Caco-2 (cell line): ENCODE measurements around the gene HOXC13. TPM values are rescaled to one million over a fixed set of nuclear protein-coding genes. Genes with fewer than 3 reads are reported as not detected.

Experiments used
- BruUV-seq: library from RNA; stranded (reverse); fragments of 400-500 nt; replicated peaks from 2 replicates; lab custom pipeline; 2021; lab: Mats Ljungman, UMichigan
- CTCF ChIA-PET: fragments of 300-600 bp; sonication (Branson Sonifier 250); formaldehyde crosslinking; loops from one replicate; lab custom pipeline; 2022; ENCODE audit warnings: antibody characterized with exemption; lab: Charles Lee
- POLR2A ChIA-PET: fragments of 300-600 bp; sonication (Branson Sonifier 250); formaldehyde crosslinking; loops from one replicate; lab custom pipeline; 2022; ENCODE audit warnings: antibody characterized with exemption; lab: Charles Lee
- DNase-seq, 2 experiments: peaks; one replicate each; pipeline versions ENCODE4 v3.0.0 to v3.0.0-alpha.2; 2020 to 2022
- H3K27me3 ChIP-seq: replicated peaks from 2 replicates; pipeline ENCODE4 v1.6.0; 2011; ENCODE audit warnings: low read length; ENCODE audit not compliant: control insufficient read depth, insufficient read depth
- H3K36me3 ChIP-seq: 2 replicates; pipeline ENCODE4 v1.5.1; 2011; ENCODE audit warnings: low read length; ENCODE audit not compliant: control insufficient read depth, insufficient read depth
- H3K4me1 ChIP-seq: fragments of 250-450 bp; sonication (Bioruptor Pico); 2 replicates; pipeline ENCODE4 v1.5.1; 2020; ENCODE audit warnings: mild to moderate bottlenecking
- H3K4me3 ChIP-seq: 2 replicates; pipeline ENCODE4 v1.5.1; 2011; ENCODE audit warnings: low read depth, mild to moderate bottlenecking, control low read depth, low read length
- H3K9me3 ChIP-seq: fragments of 250-450 bp; sonication (Bioruptor Pico); 2 replicates; pipeline ENCODE4 v1.5.1; 2020; ENCODE audit warnings: mild to moderate bottlenecking, moderate library complexity
- H3K27ac Mint-ChIP-seq: one replicate; pipeline ENCODE4 v1.8.0; 2022; ENCODE audit warnings: mixed read lengths; ENCODE audit not compliant: unreplicated experiment
- H3K27me3 Mint-ChIP-seq: one replicate; pipeline ENCODE4 v1.8.0; 2022; ENCODE audit warnings: mixed read lengths; ENCODE audit not compliant: insufficient read depth, unreplicated experiment
- H3K36me3 Mint-ChIP-seq: one replicate; pipeline ENCODE4 v1.8.0; 2022; ENCODE audit warnings: mild to moderate bottlenecking, mixed read lengths; ENCODE audit not compliant: insufficient read depth, unreplicated experiment
- H3K4me1 Mint-ChIP-seq: one replicate; pipeline ENCODE4 v1.8.0; 2022; ENCODE audit warnings: low read depth, mixed read lengths; ENCODE audit not compliant: unreplicated experiment
- H3K4me3 Mint-ChIP-seq: one replicate; pipeline ENCODE4 v1.8.0; 2022; ENCODE audit warnings: mild to moderate bottlenecking, moderate library complexity, mixed read lengths; ENCODE audit not compliant: unreplicated experiment
- H3K9me3 Mint-ChIP-seq: one replicate; pipeline ENCODE4 v1.8.0; 2022; ENCODE audit warnings: mixed read lengths; ENCODE audit not compliant: unreplicated experiment
- intact Hi-C: fragments of 100-400 bp; cut with micrococcal nuclease; formaldehyde crosslinking; loops from one replicate; pipeline ENCODE4 v1.10.0; 2022; ENCODE audit not compliant: unreplicated experiment
- total RNA-seq: library from RNA; stranded (reverse); gene quantifications from 2 replicates; pipeline ENCODE4 v1.2.3, GENCODE V29; 2022
- TF ChIP-seq, protein P1 (sequence below), 2 experiments: fragments of 200-600 bp in 1 of 2; IDR thresholded peaks; 1 replicate in 1 of 2; 2 replicates in 1 of 2; pipeline versions ENCODE4 v1.5.1 to v1.8.0; 2011 to 2022; ENCODE audit warnings: antibody characterized with exemption in 1 of 2, control low read depth in 1 of 2, inconsistent platforms in 1 of 2, low read depth in 1 of 2, low read length in 1 of 2, mild to moderate bottlenecking in 1 of 2, moderate library complexity in 1 of 2; ENCODE audit not compliant: insufficient read depth in 1 of 2, severe bottlenecking in 1 of 2, unreplicated experiment in 1 of 2

HOXC13 gene
- total RNA-seq, 1 experiment from 2014 or later = 6.4 TPM

DNA sequence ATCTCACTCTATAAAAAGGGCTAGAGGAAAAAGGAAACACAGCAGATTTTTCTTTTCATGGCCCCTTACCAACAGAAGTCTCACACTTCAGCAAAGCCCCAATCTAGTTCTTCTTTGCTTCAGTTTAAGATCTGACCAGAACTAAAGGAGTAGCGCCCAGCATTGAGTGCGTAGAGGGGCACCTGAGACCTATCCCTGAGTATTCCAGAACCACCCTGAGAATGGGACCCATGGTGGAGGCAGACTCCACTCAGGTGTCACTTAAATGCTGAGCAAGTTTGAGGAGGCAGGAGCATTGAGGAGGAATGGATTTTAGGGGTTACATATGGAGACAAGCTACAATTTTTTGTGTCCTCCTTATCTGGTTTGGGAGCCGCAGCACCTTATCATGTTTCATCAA, 32.5 kb downstream of the HOXC13 start:
- no peaks in the 10 kb centered on the region for H3K27me3 ChIP-seq
- H3K4me3 ChIP-seq = no peak overlapping the region
- ChIA-PET POLR2A (no interaction called here), CTCF (no interaction called here)
- H3K27me3 Mint-ChIP-seq = no peaks in the 10 kb centered on the region
- H3K36me3 ChIP-seq = no peaks in the 10 kb centered on the region
- intact Hi-C loops = no loop called here
- H3K4me1 ChIP-seq = peaks cover 5% of the 10 kb centered on the region; the same call in 1 of the 2 replicates
- DNase-seq = no peak
- no peak overlapping the region for H3K27ac Mint-ChIP-seq
- H3K4me3 Mint-ChIP-seq = no peak overlapping the region
- BruUV-seq = no TSS peak
- H3K9me3 Mint-ChIP-seq = no peaks in the 10 kb centered on the region
- TF ChIP-seq, protein P1, sequence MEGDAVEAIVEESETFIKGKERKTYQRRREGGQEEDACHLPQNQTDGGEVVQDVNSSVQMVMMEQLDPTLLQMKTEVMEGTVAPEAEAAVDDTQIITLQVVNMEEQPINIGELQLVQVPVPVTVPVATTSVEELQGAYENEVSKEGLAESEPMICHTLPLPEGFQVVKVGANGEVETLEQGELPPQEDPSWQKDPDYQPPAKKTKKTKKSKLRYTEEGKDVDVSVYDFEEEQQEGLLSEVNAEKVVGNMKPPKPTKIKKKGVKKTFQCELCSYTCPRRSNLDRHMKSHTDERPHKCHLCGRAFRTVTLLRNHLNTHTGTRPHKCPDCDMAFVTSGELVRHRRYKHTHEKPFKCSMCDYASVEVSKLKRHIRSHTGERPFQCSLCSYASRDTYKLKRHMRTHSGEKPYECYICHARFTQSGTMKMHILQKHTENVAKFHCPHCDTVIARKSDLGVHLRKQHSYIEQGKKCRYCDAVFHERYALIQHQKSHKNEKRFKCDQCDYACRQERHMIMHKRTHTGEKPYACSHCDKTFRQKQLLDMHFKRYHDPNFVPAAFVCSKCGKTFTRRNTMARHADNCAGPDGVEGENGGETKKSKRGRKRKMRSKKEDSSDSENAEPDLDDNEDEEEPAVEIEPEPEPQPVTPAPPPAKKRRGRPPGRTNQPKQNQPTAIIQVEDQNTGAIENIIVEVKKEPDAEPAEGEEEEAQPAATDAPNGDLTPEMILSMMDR (IDR thresholded peaks at IDR 0.05; ENCODE audit: insufficient read depth in 1 of 2, low read depth in 1 of 2, low read length in 1 of 2, severe bottlenecking in 1 of 2, unreplicated experiment in 1 of 2) = no peak
- H3K4me1 Mint-ChIP-seq = peaks cover 8% of the 10 kb centered on the region
- no peaks in the 10 kb centered on the region for H3K36me3 Mint-ChIP-seq
- H3K9me3 ChIP-seq = no peaks in the 10 kb centered on the region

GRCh38 chr12:53971686-53972085, 33.1 kb downstream of the HOXC13 start:
- H3K27me3 ChIP-seq = no peaks in the 10 kb centered on the region
- no peak overlapping the region for H3K4me3 Mint-ChIP-seq
- H3K36me3 ChIP-seq = no peaks in the 10 kb centered on the region
- no peaks in the 10 kb centered on the region for H3K9me3 Mint-ChIP-seq
- H3K4me3 ChIP-seq = no peak overlapping the region
- no peaks in the 10 kb centered on the region for H3K9me3 ChIP-seq
- no peaks in the 10 kb centered on the region for H3K27me3 Mint-ChIP-seq
- H3K4me1 ChIP-seq = peaks cover 5% of the 10 kb centered on the region; the same call in 1 of the 2 replicates
- no peaks in the 10 kb centered on the region for H3K36me3 Mint-ChIP-seq
- intact Hi-C loops = no loop called here
- peaks cover 8% of the 10 kb centered on the region for H3K4me1 Mint-ChIP-seq
- BruUV-seq = no TSS peak
- ChIA-PET POLR2A (interaction anchor here (0.6 kb wide), 1 partner anchor 397 kb away, joined by 3 read pairs; no protein-coding TSS in a partner anchor), CTCF (no interaction called here)
- H3K27ac Mint-ChIP-seq = no peak overlapping the region
- TF ChIP-seq, protein P1 (IDR thresholded peaks at IDR 0.05; ENCODE audit: insufficient read depth in 1 of 2, low read depth in 1 of 2, low read length in 1 of 2, severe bottlenecking in 1 of 2, unreplicated experiment in 1 of 2) = no peak
- no peak for DNase-seq

DNA sequence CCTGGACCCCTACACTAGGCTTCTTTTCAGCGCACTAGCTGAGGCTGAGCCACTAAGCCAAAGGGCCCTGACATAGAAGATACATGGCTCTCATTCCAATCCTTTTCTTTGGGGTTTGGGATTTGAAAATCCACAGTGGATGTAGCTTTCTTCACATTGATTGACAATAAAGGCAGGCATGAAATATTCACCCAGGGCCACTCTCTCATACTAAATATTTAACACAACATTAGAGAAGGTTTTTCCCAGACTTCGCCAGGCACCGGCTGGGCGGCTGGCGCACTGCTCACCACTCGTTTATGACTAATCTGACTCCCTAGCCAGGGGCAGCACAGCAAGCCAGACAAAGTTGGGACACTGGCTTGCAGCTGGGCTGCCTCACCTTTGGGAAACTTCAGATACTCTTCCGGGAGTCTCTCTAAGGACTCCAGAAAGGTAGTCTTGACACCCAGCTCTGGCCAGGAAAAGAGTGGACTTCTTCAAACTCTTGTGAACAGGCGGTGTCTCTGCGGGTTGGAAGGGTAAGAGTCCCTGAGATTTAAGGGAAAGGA, 33.6 kb downstream of the HOXC13 start:
- Mint-ChIP-seq H3K27ac (no peak overlapping the region), H3K4me1 (peaks cover 8% of the 10 kb centered on the region), H3K9me3 (no peaks in the 10 kb centered on the region), H3K27me3 (no peaks in the 10 kb centered on the region), H3K36me3 (no peaks in the 10 kb centered on the region), H3K4me3 (no peak overlapping the region)
- POLR2A ChIA-PET = interaction anchor here (0.6 kb wide), 1 partner anchor 397 kb away, joined by 3 read pairs; no protein-coding TSS in a partner anchor
- Histone ChIP-seq H3K27me3 (no peaks in the 10 kb centered on the region), H3K9me3 (no peaks in the 10 kb centered on the region), H3K4me3 (no peak overlapping the region), H3K4me1 (peaks cover 6% of the 10 kb centered on the region), H3K36me3 (no peaks in the 10 kb centered on the region)
- TF ChIP-seq, protein P1 (IDR thresholded peaks at IDR 0.05; ENCODE audit: insufficient read depth in 1 of 2, low read depth in 1 of 2, low read length in 1 of 2, severe bottlenecking in 1 of 2, unreplicated experiment in 1 of 2) = no peak
- no TSS peak for BruUV-seq
- intact Hi-C loops = no loop called here
- CTCF ChIA-PET = interaction anchor here (0.6 kb wide), 1 partner anchor 14 kb away, joined by 3 read pairs; no protein-coding TSS in a partner anchor
- DNase-seq = no peak
